H9 (cell line): ENCODE measurements around the gene MYOZ2. TPM values are rescaled to one million over a fixed set of nuclear protein-coding genes. Genes with fewer than 3 reads are reported as not detected.

Source experiments
- DNase-seq: peaks from one replicate; pipeline ENCODE4 v3.0.0-alpha.2; 2017
- H2AFZ ChIP-seq: one replicate; pipeline ENCODE4 v1.6.1; 2013; ENCODE audit warnings: mild to moderate bottlenecking, low read length, control low read depth, moderate library complexity
- H2AK5ac ChIP-seq: 2 replicates; pipeline ENCODE4 v1.6.1; 2013; ENCODE audit warnings: low read length, control low read depth, mixed read lengths; ENCODE audit not compliant: insufficient read length
- H2BK120ac ChIP-seq: one replicate; pipeline ENCODE4 v1.6.1; 2013; ENCODE audit warnings: low read depth, mild to moderate bottlenecking, low read length, control low read depth, inconsistent platforms; ENCODE audit not compliant: poor library complexity, severe bottlenecking
- H2BK12ac ChIP-seq: 2 replicates; pipeline ENCODE4 v1.6.1; 2013; ENCODE audit warnings: low read length, control low read depth, mixed read lengths, low read depth; ENCODE audit not compliant: insufficient read length
- H2BK15ac ChIP-seq: 2 replicates; pipeline ENCODE4 v1.6.1; 2013; ENCODE audit warnings: low read depth, low read length, control low read depth
- H2BK20ac ChIP-seq: one replicate; pipeline ENCODE4 v1.6.1; 2013; ENCODE audit warnings: low read depth, mild to moderate bottlenecking, low read length, control low read depth, inconsistent platforms; ENCODE audit not compliant: poor library complexity, severe bottlenecking
- H2BK5ac ChIP-seq: 2 replicates; pipeline ENCODE4 v1.6.1; 2013; ENCODE audit warnings: low read length, control low read depth, mixed read lengths; ENCODE audit not compliant: insufficient read length
- H3K14ac ChIP-seq: 2 replicates; pipeline ENCODE4 v1.6.1; 2013; ENCODE audit warnings: low read length, control low read depth; ENCODE audit not compliant: insufficient read depth
- H3K18ac ChIP-seq: 2 replicates; pipeline ENCODE4 v1.6.1; 2013; ENCODE audit warnings: low read depth, mild to moderate bottlenecking, mixed read lengths, low read length, control low read depth; ENCODE audit not compliant: insufficient read length
- H3K23ac ChIP-seq: 2 replicates; pipeline ENCODE4 v1.6.1; 2013; ENCODE audit warnings: low read length, control low read depth, mixed read lengths, low read depth; ENCODE audit not compliant: insufficient read length
- H3K23me2 ChIP-seq: 2 replicates; pipeline ENCODE4 v1.6.1; 2013; ENCODE audit warnings: low read depth, mild to moderate bottlenecking, mixed read lengths, low read length, control low read depth; ENCODE audit not compliant: insufficient read length, poor library complexity, severe bottlenecking
- H3K27ac ChIP-seq: 2 replicates; pipeline ENCODE4 v1.5.1; 2013; ENCODE audit warnings: low read length, control low read depth, mixed read lengths, low read depth; ENCODE audit not compliant: insufficient read length
- H3K27me3 ChIP-seq: 2 replicates; pipeline ENCODE4 v1.6.1; 2013; ENCODE audit warnings: low read length, control low read depth, inconsistent platforms; ENCODE audit not compliant: insufficient read depth
- H3K4ac ChIP-seq: 2 replicates; pipeline ENCODE4 v1.6.1; 2013; ENCODE audit warnings: low read depth, mild to moderate bottlenecking, control low read depth, inconsistent platforms, low read length, moderate library complexity
- H3K4me1 ChIP-seq: 2 replicates; pipeline ENCODE4 v1.6.1; 2013; ENCODE audit warnings: low read length, control low read depth, inconsistent platforms; ENCODE audit not compliant: insufficient read depth
- H3K4me2 ChIP-seq: 2 replicates; pipeline ENCODE4 v1.6.1; 2013; ENCODE audit warnings: low read length, control low read depth, mixed read lengths; ENCODE audit not compliant: insufficient read length, insufficient read depth
- H3K56ac ChIP-seq: 2 replicates; pipeline ENCODE4 v1.6.1; 2013; ENCODE audit warnings: low read depth, mild to moderate bottlenecking, mixed read lengths, low read length, control low read depth; ENCODE audit not compliant: insufficient read length
- H3K79me1 ChIP-seq: 2 replicates; pipeline ENCODE4 v1.6.1; 2013; ENCODE audit warnings: low read depth, mild to moderate bottlenecking, moderate library complexity, low read length, control low read depth, inconsistent platforms; ENCODE audit not compliant: insufficient read depth, poor library complexity, severe bottlenecking
- H3K79me2 ChIP-seq: 2 replicates; pipeline ENCODE4 v1.6.1; 2013; ENCODE audit warnings: low read length, control low read depth, inconsistent platforms; ENCODE audit not compliant: insufficient read depth
- H3K9ac ChIP-seq: 2 replicates; pipeline ENCODE4 v1.6.1; 2013; ENCODE audit warnings: low read length, control low read depth, mixed read lengths; ENCODE audit not compliant: insufficient read length; ENCODE audit errors: extremely low read depth
- H3K9me3 ChIP-seq: one replicate; pipeline ENCODE4 v1.6.1; 2013; ENCODE audit warnings: low read depth, low read length, inconsistent platforms; ENCODE audit not compliant: control insufficient read depth
- H3T11ph ChIP-seq: one replicate; pipeline ENCODE4 v1.6.1; 2013; ENCODE audit warnings: mild to moderate bottlenecking, low read length, control low read depth, inconsistent platforms
- H4K20me1 ChIP-seq: one replicate; pipeline ENCODE4 v1.6.1; 2013; ENCODE audit not compliant: control insufficient read depth, insufficient read length, insufficient read depth
- H4K5ac ChIP-seq: 2 replicates; pipeline ENCODE4 v1.6.1; 2013; ENCODE audit warnings: low read depth, mild to moderate bottlenecking, mixed read lengths, low read length, control low read depth; ENCODE audit not compliant: insufficient read length
- H4K8ac ChIP-seq: replicated peaks from 2 replicates; pipeline ENCODE4 v1.6.1; 2013; ENCODE audit warnings: low read length, control low read depth, mixed read lengths, low read depth; ENCODE audit not compliant: insufficient read length
- H4K91ac ChIP-seq: 2 replicates; pipeline ENCODE4 v1.6.1; 2013; ENCODE audit warnings: low read depth, mild to moderate bottlenecking, moderate library complexity, mixed read lengths, low read length, control low read depth; ENCODE audit not compliant: insufficient read length
- H3K27ac Mint-ChIP-seq, 3 experiments: 2 replicates in 2 of 3; 3 replicates in 1 of 3; pipeline ENCODE4 v1.8.0; 2020 to 2021; ENCODE audit warnings: mixed read lengths in 3 of 3, mild to moderate bottlenecking in 1 of 3, moderate library complexity in 1 of 3
- H3K27me3 Mint-ChIP-seq: 2 replicates; pipeline ENCODE4 v1.8.0; 2021; ENCODE audit warnings: low read depth, mild to moderate bottlenecking, moderate library complexity, mixed read lengths
- H3K36me3 Mint-ChIP-seq, 3 experiments: 2 replicates in 2 of 3; 3 replicates in 1 of 3; pipeline ENCODE4 v1.8.0; 2020 to 2021; ENCODE audit warnings: low read depth in 3 of 3, mixed read lengths in 3 of 3; ENCODE audit not compliant: insufficient read depth in 1 of 3
- H3K4me1 Mint-ChIP-seq, 2 experiments: 2 replicates each; pipeline ENCODE4 v1.8.0; 2020; ENCODE audit warnings: mixed read lengths in 2 of 2
- H3K4me3 Mint-ChIP-seq, 2 experiments: 2 replicates in 1 of 2; 3 replicates in 1 of 2; pipeline ENCODE4 v1.8.0; 2020 to 2021; ENCODE audit warnings: mild to moderate bottlenecking in 2 of 2, mixed read lengths in 2 of 2, moderate library complexity in 1 of 2
- H3K9me3 Mint-ChIP-seq, 2 experiments: 2 replicates in 1 of 2; 3 replicates in 1 of 2; pipeline ENCODE4 v1.8.0; 2020; ENCODE audit warnings: mild to moderate bottlenecking in 2 of 2, mixed read lengths in 2 of 2, moderate library complexity in 1 of 2
- CTCF ChIP-seq: fragments of 200-600 bp; sonication (generic); conservative IDR thresholded peaks from 3 replicates; pipeline ENCODE4 v1.8.0; 2021; ENCODE audit warnings: antibody characterized with exemption, mild to moderate bottlenecking
- WGBS: extraction: QIAGEN DNeasy Blood & Tissue Kit; methylation state at CpG from one replicate; pipeline ENCODE4 v1.1.7; 2013; ENCODE audit warnings: missing lambda C conversion rate, low lambda C conversion rate, mixed read lengths; ENCODE audit not compliant: insufficient read length; ENCODE audit errors: extremely low coverage; 5-methylcytosine and 5-hydroxymethylcytosine counted together
- total RNA-seq: library from RNA; stranded (reverse); gene quantifications from 2 replicates; pipeline ENCODE4 v1.2.1, GENCODE V29; 2021

Gene MYOZ2
- total RNA-seq, 1 experiment from 2014 or later: not detected

GRCh38 chr4:119209586-119209985, 74.0 kb downstream of the MYOZ2 start:
- Histone ChIP-seq H4K91ac (no peak overlapping the region), H4K8ac (no peak overlapping the region), H3K4ac (no peak overlapping the region), H3K23ac (no peak overlapping the region), H3K9ac (no peak overlapping the region), H3K23me2 (peaks cover 7% of the 10 kb centered on the region), H2BK20ac (no peak overlapping the region), H3K27me3 (no peaks in the 10 kb centered on the region), H3K9me3 (no peaks in the 10 kb centered on the region), H3K79me2 (no peaks in the 10 kb centered on the region), H2BK12ac (no peak overlapping the region), H3K4me2 (no peak overlapping the region), H3K56ac (no peak overlapping the region), H2BK15ac (no peak overlapping the region), H4K20me1 (no peaks in the 10 kb centered on the region), H2AK5ac (no peak overlapping the region), H3K79me1 (no peaks in the 10 kb centered on the region), H3K27ac (no peak overlapping the region), H3K14ac (no peak overlapping the region), H2BK120ac (no peak overlapping the region), H2BK5ac (no peak overlapping the region), H4K5ac (no peak overlapping the region), H2AFZ (no peak overlapping the region), H3K18ac (no peak overlapping the region), H3K4me1 (0 out of 2 replicates have a peak, but pooled peaks cover 2% of the 10 kb centered on the region), H3T11ph (no peak overlapping the region)
- no peak for TF ChIP-seq CTCF
- peaks cover 24 to 27% of the 10 kb centered on the region in 2 experiments for H3K4me1 Mint-ChIP-seq
- peaks cover 0 to 3% of the 10 kb centered on the region in 2 experiments; a peak in 1 of 5 replicates for H3K9me3 Mint-ChIP-seq
- H3K4me3 Mint-ChIP-seq: no peak overlapping the region
- no CpG with 5 or more reads among the region's 1 CpG for WGBS
- H3K36me3 Mint-ChIP-seq: no peaks in the 10 kb centered on the region; a peak in 1 of 7 replicates
- no peak overlapping the region for H3K27ac Mint-ChIP-seq
- peaks cover 4% of the 10 kb centered on the region for H3K27me3 Mint-ChIP-seq
- DNase-seq: no peak
